PFSK-1 (cell line): ENCODE results near the gene SMC3.

ENCODE experiments used
- FOXP2 ChIP-seq: optimal IDR thresholded peaks from 2 replicates; pipeline ENCODE3; 2011; ENCODE audit warnings: borderline replicate concordance, control low read depth, inconsistent platforms; ENCODE audit not compliant: insufficient read depth; ENCODE audit errors: extremely low read length, extremely low read depth
- POLR2AphosphoS5 ChIP-seq: IDR thresholded peaks from 2 replicates; pipeline ENCODE4 v1.6.1; 2012; ENCODE audit warnings: low read depth, mild to moderate bottlenecking, control low read depth, low read length, moderate library complexity
- REST ChIP-seq, 2 experiments: IDR thresholded peaks; 2 replicates each; pipeline versions ENCODE4 v1.6.1 to v1.8.0; 2011 to 2012; ENCODE audit warnings: low read depth in 2 of 2, low read length in 2 of 2, control low read depth in 1 of 2, inconsistent platforms in 1 of 2, mild to moderate bottlenecking in 1 of 2, moderate library complexity in 1 of 2; ENCODE audit not compliant: insufficient read depth in 1 of 2
- SIN3A ChIP-seq: IDR thresholded peaks from 2 replicates; pipeline ENCODE4 v1.6.1; 2012; ENCODE audit warnings: mild to moderate bottlenecking, low read length, moderate library complexity, borderline replicate concordance; ENCODE audit not compliant: insufficient read depth
- TAF1 ChIP-seq: IDR thresholded peaks from 2 replicates; pipeline ENCODE4 v1.6.1; 2012; ENCODE audit warnings: low read length, control low read depth, borderline replicate concordance; ENCODE audit not compliant: insufficient read depth

SMC3 gene

DNA sequence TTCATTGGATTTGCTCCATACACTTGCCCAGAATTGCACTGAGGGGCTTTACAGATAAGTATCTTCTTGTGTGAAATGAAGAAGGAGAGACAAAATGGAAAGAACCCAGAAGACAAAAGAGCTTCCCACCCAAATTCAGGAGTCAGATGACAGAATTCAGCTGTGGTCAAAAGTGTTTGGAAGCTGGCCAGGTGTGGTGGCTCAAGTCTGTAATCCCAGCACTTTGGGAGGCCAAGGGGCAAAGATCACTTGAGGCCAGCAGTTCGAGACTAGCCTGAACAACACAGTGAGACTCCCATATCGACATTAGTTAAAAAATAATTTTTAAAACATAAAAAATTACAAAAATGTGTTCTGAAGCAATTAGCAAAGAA, 42.6 kb upstream of the SMC3 start:
- TF ChIP-seq TAF1 = no peak
- TF ChIP-seq SIN3A = no peak
- no peak for TF ChIP-seq FOXP2
- TF ChIP-seq POLR2AphosphoS5 = no peak
- TF ChIP-seq REST (IDR thresholded peaks at IDR 0.05; ENCODE audit: insufficient read depth in 1 of 2, low read depth in 2 of 2, low read length in 2 of 2) = no peak

GRCh38 chr10:110525349-110526260, 41.9 kb upstream of the SMC3 start:
- TF ChIP-seq POLR2AphosphoS5 (no peak), TAF1 (no peak), SIN3A (no peak), FOXP2 (no peak), REST (IDR thresholded peaks at IDR 0.05; ENCODE audit: insufficient read depth in 1 of 2, low read depth in 2 of 2, low read length in 2 of 2) (no peak)

DNA sequence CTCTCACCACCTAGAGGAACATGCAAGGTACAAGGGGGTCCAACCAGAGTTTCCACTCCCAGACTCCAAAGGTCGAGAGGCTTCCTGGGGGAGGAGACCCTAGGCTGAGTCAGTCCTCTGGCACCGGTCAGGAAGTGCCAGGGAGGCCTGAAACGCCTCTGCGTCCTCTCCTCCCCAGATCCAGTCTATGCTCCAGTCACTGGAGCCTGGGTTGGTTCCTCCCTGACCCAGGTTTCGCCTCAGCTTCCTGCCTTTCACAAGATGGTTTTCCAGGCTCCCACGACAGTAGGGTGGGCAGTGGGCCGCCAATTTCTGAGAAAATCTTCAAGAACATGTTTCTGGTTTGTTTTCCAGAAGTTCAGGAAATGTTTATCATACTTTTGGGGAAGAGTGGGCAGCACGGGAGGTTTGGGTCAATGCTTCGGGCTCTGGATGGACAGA, 39.7 kb upstream of the SMC3 start:
- TF ChIP-seq FOXP2 = no peak
- no peak for TF ChIP-seq POLR2AphosphoS5
- TF ChIP-seq SIN3A = no peak
- TF ChIP-seq REST (IDR thresholded peaks at IDR 0.05; ENCODE audit: insufficient read depth in 1 of 2, low read depth in 2 of 2, low read length in 2 of 2) = no peak
- TF ChIP-seq TAF1 = no peak

GRCh38 chr10:110528224-110528996, 39.1 kb upstream of the SMC3 start:
- no peak for TF ChIP-seq SIN3A
- TF ChIP-seq POLR2AphosphoS5 = no peak
- no peak for TF ChIP-seq FOXP2
- TF ChIP-seq TAF1 = no peak
- TF ChIP-seq REST (IDR thresholded peaks at IDR 0.05; ENCODE audit: insufficient read depth in 1 of 2, low read depth in 2 of 2, low read length in 2 of 2) = no peak
